H1 (cell line): Measurements from ENCODE around the gene TOM1L2. TPM values are rescaled to one million over a fixed set of nuclear protein-coding genes. Genes with fewer than 3 reads are reported as not detected.

Experiments
- CTCF ChIA-PET: fragments of 300-600 bp; sonication (Branson Sonifier 250); formaldehyde crosslinking; loops from one replicate; lab custom pipeline; 2021; ENCODE audit not compliant: partially characterized antibody; lab: Charles Lee
- POLR2A ChIA-PET: fragments of 300-600 bp; sonication (Branson Sonifier 250); formaldehyde crosslinking; loops from one replicate; lab custom pipeline; 2021; ENCODE audit warnings: inconsistent platforms; ENCODE audit not compliant: partially characterized antibody; lab: Charles Lee
- DNase-seq, 2 experiments: peaks; one replicate each; pipeline versions ENCODE4 v3.0.0 to v3.0.0-alpha.2; 2010 to 2022; ENCODE audit warnings: low spot score in 2 of 2, low read depth in 1 of 2, mixed read lengths in 1 of 2
- FAIRE-seq: peaks from 2 replicates; lab custom pipeline; 2011; peaks lifted over from hg19 to GRCh38; lab: Jason Lieb, UNC
- H2AFZ ChIP-seq: 2 replicates; pipeline ENCODE4 v1.8.1; 2012; ENCODE audit warnings: low read length, inconsistent platforms
- H2AK5ac ChIP-seq: 2 replicates; pipeline ENCODE4 v1.6.1; 2013; ENCODE audit warnings: low read depth, low read length
- H2BK120ac ChIP-seq: replicated peaks from 2 replicates; pipeline ENCODE3; 2013; ENCODE audit warnings: low read depth, low read length, inconsistent platforms
- H2BK12ac ChIP-seq: 2 replicates; pipeline ENCODE4 v1.6.1; 2013; ENCODE audit warnings: low read depth, low read length
- H2BK15ac ChIP-seq: 2 replicates; pipeline ENCODE4 v1.6.1; 2013; ENCODE audit warnings: low read length
- H2BK20ac ChIP-seq: 2 replicates; pipeline ENCODE4 v1.6.1; 2013; ENCODE audit warnings: low read length
- H2BK5ac ChIP-seq: 2 replicates; pipeline ENCODE4 v1.6.1; 2013; ENCODE audit warnings: low read depth, low read length
- H3K14ac ChIP-seq: 2 replicates; pipeline ENCODE4 v1.6.1; 2013; ENCODE audit warnings: inconsistent platforms; ENCODE audit not compliant: insufficient read length
- H3K18ac ChIP-seq: 2 replicates; pipeline ENCODE4 v1.6.1; 2013; ENCODE audit warnings: low read length; ENCODE audit errors: extremely low read depth
- H3K23ac ChIP-seq: 2 replicates; pipeline ENCODE4 v1.6.1; 2013; ENCODE audit warnings: inconsistent platforms; ENCODE audit not compliant: insufficient read length
- H3K23me2 ChIP-seq: 2 replicates; pipeline ENCODE4 v1.6.1; 2013; ENCODE audit warnings: low read depth, low read length
- H3K27ac ChIP-seq: 2 replicates; pipeline ENCODE4 v1.6.1; 2011; ENCODE audit warnings: low read depth, low read length, inconsistent platforms
- H3K27me3 ChIP-seq, 4 experiments: replicated peaks in 1 of 4; 1 replicate in 1 of 4; 2 replicates in 3 of 4; pipeline versions ENCODE4 v1.6.1 to v1.8.1; 2011 to 2013; ENCODE audit warnings: low read length in 3 of 4, mild to moderate bottlenecking in 3 of 4, inconsistent platforms in 2 of 4, mixed read lengths in 2 of 4, moderate library complexity in 1 of 4; ENCODE audit not compliant: control insufficient read depth in 3 of 4, insufficient read depth in 3 of 4; ENCODE audit errors: extremely low read depth in 1 of 4
- H3K36me3 ChIP-seq, 4 experiments: 2 replicates each; pipeline versions ENCODE4 v1.6.1 to v1.8.1; 2011 to 2013; ENCODE audit warnings: mild to moderate bottlenecking in 4 of 4, low read length in 3 of 4, moderate library complexity in 2 of 4, control low read depth in 1 of 4, inconsistent platforms in 1 of 4; ENCODE audit not compliant: insufficient read depth in 4 of 4, control insufficient read depth in 2 of 4
- H3K4ac ChIP-seq: replicated peaks from 2 replicates; pipeline ENCODE3; 2013; ENCODE audit warnings: low read length, low read depth, mixed read lengths, inconsistent platforms; ENCODE audit not compliant: insufficient read length
- H3K4me1 ChIP-seq, 4 experiments: replicated peaks in 1 of 4; 1 replicate in 1 of 4; 2 replicates in 3 of 4; pipeline versions ENCODE4 v1.6.1 to v1.8.1; 2011 to 2013; ENCODE audit warnings: low read length in 3 of 4, inconsistent platforms in 2 of 4, mixed read lengths in 1 of 4; ENCODE audit not compliant: insufficient read depth in 4 of 4, control insufficient read depth in 3 of 4
- H3K4me2 ChIP-seq, 2 experiments: 2 replicates each; pipeline versions ENCODE4 v1.6.1 to v1.8.1; 2011 to 2013; ENCODE audit warnings: low read depth in 2 of 2, low read length in 2 of 2, control low read depth in 1 of 2, inconsistent platforms in 1 of 2, mild to moderate bottlenecking in 1 of 2; ENCODE audit not compliant: insufficient read depth in 1 of 2
- H3K4me3 ChIP-seq, 4 experiments: fragments of 200-600, 300-600 bp in 1 of 4; sonication (generic), shearing (Covaris generic), sonication (Bioruptor Twin) in 1 of 4; 2 replicates each; pipeline versions ENCODE4 v1.5.1 to v1.8.1; 2011 to 2016; ENCODE audit warnings: low read length in 4 of 4, low read depth in 3 of 4, control low read depth in 2 of 4, inconsistent platforms in 2 of 4, mild to moderate bottlenecking in 2 of 4, mixed read lengths in 1 of 4, moderate library complexity in 1 of 4; ENCODE audit not compliant: insufficient read depth in 2 of 4; ENCODE audit errors: extremely low read depth in 1 of 4
- H3K56ac ChIP-seq: replicated peaks from 2 replicates; pipeline ENCODE3; 2013; ENCODE audit warnings: low read depth, mild to moderate bottlenecking, mixed read lengths, low read length, inconsistent platforms; ENCODE audit not compliant: insufficient read length
- H3K79me1 ChIP-seq: 2 replicates; pipeline ENCODE4 v1.6.1; 2013; ENCODE audit warnings: low read depth, low read length, control low read depth
- H3K79me2 ChIP-seq, 2 experiments: 2 replicates each; pipeline versions ENCODE4 v1.6.1 to v1.8.1; 2012 to 2013; ENCODE audit warnings: low read length in 2 of 2, mild to moderate bottlenecking in 2 of 2, inconsistent platforms in 1 of 2; ENCODE audit not compliant: insufficient read depth in 2 of 2, control insufficient read depth in 1 of 2
- H3K9ac ChIP-seq, 4 experiments: replicated peaks in 1 of 4; 1 replicate in 1 of 4; 2 replicates in 3 of 4; pipeline versions ENCODE4 v1.6.1 to v1.8.1; 2011 to 2013; ENCODE audit warnings: low read depth in 3 of 4, low read length in 3 of 4, control low read depth in 2 of 4, mild to moderate bottlenecking in 2 of 4, moderate library complexity in 2 of 4, inconsistent platforms in 1 of 4; ENCODE audit errors: extremely low read depth in 1 of 4
- H3K9me3 ChIP-seq, 2 experiments: 2 replicates each; pipeline versions ENCODE4 v1.6.1 to v1.8.1; 2012 to 2013; ENCODE audit warnings: mild to moderate bottlenecking in 2 of 2, moderate library complexity in 2 of 2, control low read depth in 1 of 2, inconsistent platforms in 1 of 2, low read depth in 1 of 2, low read length in 1 of 2, mixed read lengths in 1 of 2; ENCODE audit not compliant: insufficient read depth in 2 of 2
- H4K20me1 ChIP-seq, 2 experiments: replicated peaks in 1 of 2; 2 replicates each; pipeline versions ENCODE3 to v1.8.1; 2011 to 2013; ENCODE audit warnings: inconsistent platforms in 2 of 2, low read length in 2 of 2, mild to moderate bottlenecking in 1 of 2; ENCODE audit not compliant: insufficient read depth in 2 of 2, control insufficient read depth in 1 of 2
- H4K5ac ChIP-seq: 2 replicates; pipeline ENCODE4 v1.6.1; 2013; ENCODE audit warnings: low read length, low read depth, mixed read lengths, inconsistent platforms; ENCODE audit not compliant: insufficient read length
- H4K8ac ChIP-seq: 2 replicates; pipeline ENCODE4 v1.8.0; 2013; ENCODE audit warnings: mild to moderate bottlenecking, moderate library complexity, low read length, inconsistent platforms; ENCODE audit not compliant: insufficient read depth; ENCODE audit errors: extremely low read depth
- H4K91ac ChIP-seq: replicated peaks from 2 replicates; pipeline ENCODE3; 2013; ENCODE audit warnings: low read length, mixed read lengths, inconsistent platforms; ENCODE audit not compliant: insufficient read length
- ASH2L ChIP-seq: fragments of 200-600, 300-600 bp; sonication (generic); IDR thresholded peaks from one replicate; pipeline ENCODE4 v1.7.1; 2017; ENCODE audit warnings: low read length
- POLR2A ChIP-seq, 2 experiments: IDR thresholded peaks; 1 replicate in 1 of 2; 2 replicates in 1 of 2; pipeline ENCODE4 v1.6.1; 2011; ENCODE audit warnings: low read depth in 2 of 2, low read length in 2 of 2, mild to moderate bottlenecking in 2 of 2; ENCODE audit errors: control extremely low read depth in 1 of 2
- RFX5 ChIP-seq: IDR thresholded peaks from 2 replicates; pipeline ENCODE4 v1.6.1; 2011; ENCODE audit warnings: low read depth, low read length, improper control_type of control experiment, borderline replicate concordance
- SP4 ChIP-seq: IDR thresholded peaks from 2 replicates; pipeline ENCODE4 v1.6.1; 2012; ENCODE audit warnings: low read length, inconsistent platforms
- WGBS, 2 experiments: shearing (Covaris generic) in 1 of 2; methylation state at CpG; one replicate each; pipeline versions ENCODE4 v1.1.6 to v1.1.7; 2013 to 2015; ENCODE audit warnings: low lambda C conversion rate in 2 of 2, mixed read lengths in 2 of 2, inconsistent platforms in 1 of 2, low coverage in 1 of 2, missing lambda C conversion rate in 1 of 2; ENCODE audit not compliant: insufficient replicate concordance in 2 of 2, insufficient coverage in 1 of 2, insufficient read length in 1 of 2; ENCODE audit errors: extremely low coverage in 1 of 2, missing lambda C conversion rate in 1 of 2; 5-methylcytosine and 5-hydroxymethylcytosine counted together
- polyA plus RNA-seq, 7 experiments: library from polyadenylated mRNA; depleted of rRNA in 3 of 7; stranded (reverse) in 5 of 7; unstranded in 2 of 7; fragments of >200 nt in 5 of 7; fragments of 200-250 nt in 2 of 7; gene quantifications; 1 replicate in 5 of 7; 2 replicates in 1 of 7; 4 replicates in 1 of 7; pipeline versions ENCODE4 v1.2.1 to v1.2.3, GENCODE V29; 2011 to 2013; ENCODE audit warnings: missing spikeins in 2 of 7, mixed read lengths in 2 of 7
- total RNA-seq: library from RNA; stranded (reverse); fragmentation: NEBNext Ultra II Directional; extraction: Animal tissue kit (Norgen Biotek cat#: 25700); gene quantifications from 2 replicates; pipeline ENCODE4 v1.2.1, GENCODE V29; 2021

TOM1L2 gene
- total and polyA plus RNA-seq, 2 of the 8 experiments (the other 6 are each of a cell fraction or from before 2014, with no cell fraction given) = 2.0 to 3.4 TPM

DNA sequence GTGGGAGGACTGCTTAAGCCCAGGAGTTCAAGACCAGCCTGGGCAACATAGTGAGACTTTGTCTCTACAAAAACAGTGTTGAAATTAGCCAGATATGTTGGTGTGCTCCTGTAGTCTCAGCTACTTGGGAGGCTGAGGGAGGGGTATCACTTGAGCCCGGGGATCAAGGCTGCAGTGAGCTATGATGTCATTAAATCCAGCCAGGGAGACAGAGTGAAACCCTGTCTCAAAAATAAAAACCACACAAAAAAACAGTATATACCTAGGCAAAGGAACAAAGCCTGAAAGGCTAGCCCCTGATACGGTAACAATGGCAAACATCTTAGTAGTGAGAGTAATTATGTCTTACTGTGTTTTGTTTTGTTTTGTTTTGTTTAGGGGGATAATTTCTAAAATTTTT lies 38.0 kb downstream of the TOM1L2 start:
- H4K20me1 ChIP-seq = no peaks in the 10 kb centered on the region
- no peak overlapping the region for H3K9ac ChIP-seq
- ChIA-PET POLR2A (no interaction called here), CTCF (interaction anchor here (0.5 to 2.3 kb wide), 6 partner anchors 10 to 45 kb away, joined by 3 to 13 read pairs (median 4); no protein-coding TSS in a partner anchor)
- no peaks in the 10 kb centered on the region for H3K36me3 ChIP-seq
- no peaks in the 10 kb centered on the region for H3K79me2 ChIP-seq
- no peak overlapping the region for H2AK5ac ChIP-seq
- H3K79me1 ChIP-seq = no peaks in the 10 kb centered on the region
- TF ChIP-seq ASH2L (no peak), POLR2A (IDR thresholded peaks at IDR 0.05; ENCODE audit: control extremely low read depth in 1 of 2, low read depth in 2 of 2, low read length in 2 of 2) (no peak), SP4 (no peak), RFX5 (no peak)
- no peak overlapping the region for H2BK20ac ChIP-seq
- no peak overlapping the region for H4K8ac ChIP-seq
- H2BK15ac ChIP-seq = no peak overlapping the region
- no peak overlapping the region for H4K5ac ChIP-seq
- FAIRE-seq (no peak), DNase-seq (no peak)
- 93% methylated on average over 2 of the region's 2 CpGs; no CpG with 5 or more reads in 1 of the 2 experiments for WGBS, 2 experiments
- no peak overlapping the region for H3K14ac ChIP-seq
- H3K9me3 ChIP-seq = no peaks in the 10 kb centered on the region
- H3K23ac ChIP-seq = no peak overlapping the region
- no peaks in the 10 kb centered on the region for H3K4me1 ChIP-seq
- no peak overlapping the region for H3K4me3 ChIP-seq
- H2BK120ac ChIP-seq = no peak overlapping the region
- H3K4ac ChIP-seq = no peak overlapping the region
- H3K27me3 ChIP-seq = 0 out of 7 replicates have a peak, but pooled peaks cover 0 to 2% (median 0%) of the 10 kb centered on the region in 4 experiments
- H3K56ac ChIP-seq = no peak overlapping the region
- H2BK5ac ChIP-seq = no peak overlapping the region
- H3K27ac ChIP-seq = no peak overlapping the region
- no peaks in the 10 kb centered on the region for H3K23me2 ChIP-seq
- no peak overlapping the region for H2BK12ac ChIP-seq
- H3K18ac ChIP-seq = no peak overlapping the region
- H4K91ac ChIP-seq = no peak overlapping the region
- no peak overlapping the region for H3K4me2 ChIP-seq
- no peak overlapping the region for H2AFZ ChIP-seq
